Keratinocyte (primary cell): ENCODE measurements around the gene CLIP2. TPM values are rescaled to one million over a fixed set of nuclear protein-coding genes. Genes with fewer than 3 reads are reported as not detected.

Experiments used
- DNase-seq: peaks from one replicate; pipeline ENCODE4 v3.0.0-alpha.2; 2011; ENCODE audit warnings: low read depth, missing footprints, low spot score
- FAIRE-seq: peaks from 2 replicates; lab custom pipeline; 2011; peaks lifted over from hg19 to GRCh38; lab: Jason Lieb, UNC
- H2AFZ ChIP-seq: 2 replicates; pipeline ENCODE4 v1.6.0; 2012; ENCODE audit warnings: low read length, control low read depth, inconsistent platforms; ENCODE audit not compliant: control insufficient read depth
- H3K27ac ChIP-seq: 2 replicates; pipeline ENCODE4 v1.5.1; 2011; ENCODE audit warnings: low read length; ENCODE audit not compliant: control insufficient read depth, insufficient read depth
- H3K27me3 ChIP-seq: 3 replicates; pipeline ENCODE4 v1.6.0; 2011; ENCODE audit warnings: low read length; ENCODE audit not compliant: control insufficient read depth, insufficient read depth; ENCODE audit errors: extremely low read depth
- H3K36me3 ChIP-seq, 2 experiments: 2 replicates in 1 of 2; 3 replicates in 1 of 2; pipeline ENCODE4 v1.5.1; 2011; ENCODE audit warnings: low read length in 2 of 2, mild to moderate bottlenecking in 1 of 2; ENCODE audit not compliant: control insufficient read depth in 2 of 2, insufficient read depth in 2 of 2; ENCODE audit errors: extremely low read depth in 1 of 2
- H3K4me1 ChIP-seq: 3 replicates; pipeline ENCODE4 v1.5.1; 2011; ENCODE audit warnings: low read length; ENCODE audit not compliant: control insufficient read depth, insufficient read depth; ENCODE audit errors: extremely low read depth
- H3K4me2 ChIP-seq: 3 replicates; pipeline ENCODE4 v1.6.0; 2011; ENCODE audit warnings: low read depth, low read length; ENCODE audit not compliant: control insufficient read depth, insufficient read depth; ENCODE audit errors: extremely low read depth
- H3K4me3 ChIP-seq, 3 experiments: fragments of 200-600 bp in 1 of 3; sonication (generic) in 1 of 3; 2 replicates in 2 of 3; 3 replicates in 1 of 3; pipeline ENCODE4 v1.5.1; 2011 to 2016; ENCODE audit warnings: low read length in 3 of 3, mild to moderate bottlenecking in 3 of 3, control low read depth in 2 of 3, inconsistent platforms in 1 of 3, low read depth in 1 of 3, mixed read lengths in 1 of 3, mixed run types in 1 of 3, moderate library complexity in 1 of 3; ENCODE audit not compliant: control insufficient read depth in 2 of 3, insufficient read depth in 2 of 3; ENCODE audit errors: extremely low read depth in 1 of 3
- H3K79me2 ChIP-seq: 2 replicates; pipeline ENCODE4 v1.6.0; 2012; ENCODE audit warnings: low read length; ENCODE audit not compliant: control insufficient read depth, insufficient read depth
- H3K9ac ChIP-seq: 3 replicates; pipeline ENCODE4 v1.6.0; 2011; ENCODE audit warnings: low read length; ENCODE audit not compliant: control insufficient read depth, insufficient read depth; ENCODE audit errors: extremely low read depth
- H3K9me1 ChIP-seq: 3 replicates; pipeline ENCODE4 v1.6.0; 2011; ENCODE audit warnings: low read length; ENCODE audit not compliant: control insufficient read depth, insufficient read depth; ENCODE audit errors: extremely low read depth
- H3K9me3 ChIP-seq: 2 replicates; pipeline ENCODE4 v1.5.1; 2012; ENCODE audit warnings: low read depth, low read length; ENCODE audit not compliant: control insufficient read depth
- H4K20me1 ChIP-seq: 3 replicates; pipeline ENCODE4 v1.6.0; 2011; ENCODE audit warnings: low read length; ENCODE audit not compliant: control insufficient read depth, insufficient read depth; ENCODE audit errors: extremely low read depth
- EZH2 ChIP-seq: IDR thresholded peaks from one replicate; pipeline ENCODE4 v1.6.1; 2012; ENCODE audit warnings: inconsistent platforms, mild to moderate bottlenecking, low read length, moderate library complexity
- dilution Hi-C: fragments of 300-500 bp; cut with MboI; formaldehyde crosslinking; loops from one replicate; pipeline ENCODE4 v1.7.0; 2020; ENCODE audit warnings: low sequenced_read_pairs; ENCODE audit not compliant: extremely low pct_ligation_motif_present
- polyA plus RNA-seq, 5 experiments: library from polyadenylated mRNA; depleted of rRNA in 3 of 5; stranded (reverse) in 3 of 5; stranded (forward) in 1 of 5; unstranded in 1 of 5; fragments of >200 nt; gene quantifications; 1 replicate in 1 of 5; 2 replicates in 3 of 5; 3 replicates in 1 of 5; pipeline versions ENCODE4 v1.2.1 to v1.2.3, GENCODE V29; 2011 to 2012; ENCODE audit warnings: missing spikeins in 2 of 5, low read depth in 1 of 5, low replicate concordance in 1 of 5
- TF ChIP-seq, protein P1 (sequence below), 3 experiments: IDR thresholded peaks in 1 of 3; conservative IDR thresholded peaks in 1 of 3; optimal IDR thresholded peaks in 1 of 3; 2 replicates in 2 of 3; 3 replicates in 1 of 3; pipeline versions ENCODE3 to v1.5.1; 2011; ENCODE audit warnings: low read length in 3 of 3, mild to moderate bottlenecking in 3 of 3, moderate library complexity in 2 of 3, control low read depth in 1 of 3, inconsistent platforms in 1 of 3; ENCODE audit not compliant: insufficient read depth in 2 of 3; ENCODE audit errors: extremely low read depth in 1 of 3

Gene CLIP2
- polyA plus RNA-seq, 1 donor (not counting 4 experiments of a cell fraction or from before 2014, with no cell fraction given) = 2.6 TPM

DNA sequence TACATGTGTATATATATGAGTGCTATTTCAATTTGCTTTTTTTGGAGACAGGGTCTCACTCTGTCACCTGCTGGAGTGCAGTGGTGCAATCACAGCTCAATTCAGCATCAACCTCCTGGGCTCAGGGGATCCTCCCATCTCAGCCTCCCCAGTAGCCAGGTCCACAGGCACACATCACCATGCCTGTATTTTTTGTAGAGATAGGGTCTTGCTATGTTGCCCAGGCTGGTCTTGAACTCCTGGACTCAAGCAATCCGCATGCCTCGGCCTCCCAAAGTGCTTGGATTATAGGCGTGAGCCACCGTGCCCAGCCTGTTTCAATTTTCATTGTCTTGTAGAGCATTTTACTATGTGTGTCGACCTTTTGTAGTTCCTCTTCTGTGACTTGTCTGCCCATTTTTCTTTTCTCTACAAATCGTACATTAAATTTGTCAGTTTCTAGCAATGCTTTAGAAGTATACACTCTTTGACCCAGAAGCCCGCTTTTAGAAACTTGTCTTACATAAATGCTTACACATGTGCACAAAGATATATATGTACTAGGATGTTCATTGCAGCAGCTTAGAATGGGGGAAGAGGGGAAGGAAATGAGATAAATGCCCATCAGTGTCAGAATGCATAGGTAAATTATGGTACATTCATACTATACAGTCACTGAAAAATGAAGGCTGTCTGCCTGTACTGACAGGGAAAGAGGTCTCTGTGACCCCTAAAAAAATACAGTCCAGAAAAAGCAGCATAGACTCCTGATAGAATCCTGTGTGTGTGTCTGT lies 22.8 kb upstream of the CLIP2 start:
- Histone ChIP-seq H2AFZ (no peak overlapping the region), H3K9ac (no peak overlapping the region), H3K27me3 (no peaks in the 10 kb centered on the region), H3K4me2 (no peak overlapping the region), H3K4me3 (no peak overlapping the region), H3K9me1 (no peaks in the 10 kb centered on the region), H3K9me3 (no peaks in the 10 kb centered on the region), H3K79me2 (no peaks in the 10 kb centered on the region), H3K27ac (no peak overlapping the region), H3K4me1 (peaks cover 13% of the 10 kb centered on the region), H3K36me3 (no peaks in the 10 kb centered on the region), H4K20me1 (no peaks in the 10 kb centered on the region)
- DNase-seq (no peak), FAIRE-seq (no peak)
- no peak for TF ChIP-seq EZH2
- TF ChIP-seq, protein P1, sequence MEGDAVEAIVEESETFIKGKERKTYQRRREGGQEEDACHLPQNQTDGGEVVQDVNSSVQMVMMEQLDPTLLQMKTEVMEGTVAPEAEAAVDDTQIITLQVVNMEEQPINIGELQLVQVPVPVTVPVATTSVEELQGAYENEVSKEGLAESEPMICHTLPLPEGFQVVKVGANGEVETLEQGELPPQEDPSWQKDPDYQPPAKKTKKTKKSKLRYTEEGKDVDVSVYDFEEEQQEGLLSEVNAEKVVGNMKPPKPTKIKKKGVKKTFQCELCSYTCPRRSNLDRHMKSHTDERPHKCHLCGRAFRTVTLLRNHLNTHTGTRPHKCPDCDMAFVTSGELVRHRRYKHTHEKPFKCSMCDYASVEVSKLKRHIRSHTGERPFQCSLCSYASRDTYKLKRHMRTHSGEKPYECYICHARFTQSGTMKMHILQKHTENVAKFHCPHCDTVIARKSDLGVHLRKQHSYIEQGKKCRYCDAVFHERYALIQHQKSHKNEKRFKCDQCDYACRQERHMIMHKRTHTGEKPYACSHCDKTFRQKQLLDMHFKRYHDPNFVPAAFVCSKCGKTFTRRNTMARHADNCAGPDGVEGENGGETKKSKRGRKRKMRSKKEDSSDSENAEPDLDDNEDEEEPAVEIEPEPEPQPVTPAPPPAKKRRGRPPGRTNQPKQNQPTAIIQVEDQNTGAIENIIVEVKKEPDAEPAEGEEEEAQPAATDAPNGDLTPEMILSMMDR (optimal IDR thresholded peaks at IDR 0.05 in 1 of 3, IDR thresholded peaks at IDR 0.05 in 1 of 3, conservative IDR thresholded peaks at IDR 0.05 in 1 of 3; ENCODE audit: extremely low read depth in 1 of 3, insufficient read depth in 2 of 3, low read length in 3 of 3) = no peak
- dilution Hi-C loops = no loop called here

GRCh38 chr7:74267756-74268565 lies 21.2 kb upstream of the CLIP2 start:
- DNase-seq = no peak
- Histone ChIP-seq H2AFZ (peak overlapping the region; percentile 51), H3K27me3 (no peaks in the 10 kb centered on the region), H3K79me2 (no peaks in the 10 kb centered on the region), H3K9ac (no peak overlapping the region), H3K4me3 (no peak overlapping the region), H3K27ac (no peak overlapping the region), H3K4me1 (peaks cover 13% of the 10 kb centered on the region), H3K36me3 (no peaks in the 10 kb centered on the region), H3K4me2 (peak overlapping the region; percentile 29), H3K9me1 (no peaks in the 10 kb centered on the region), H4K20me1 (no peaks in the 10 kb centered on the region), H3K9me3 (no peaks in the 10 kb centered on the region)
- no peak for TF ChIP-seq EZH2
- TF ChIP-seq, protein P1 (optimal IDR thresholded peaks at IDR 0.05 in 1 of 3, IDR thresholded peaks at IDR 0.05 in 1 of 3, conservative IDR thresholded peaks at IDR 0.05 in 1 of 3; ENCODE audit: extremely low read depth in 1 of 3, insufficient read depth in 2 of 3, low read length in 3 of 3) = no peak
- dilution Hi-C loops = no loop called here
- no peak for FAIRE-seq
